Nephron progenitor cell (in vitro differentiated cells): Measurements from ENCODE around the gene SHISAL2B.
"Not testable (repeated sequence)": the region's sequence is repeated elsewhere in the genome, so short reads cannot be mapped to it uniquely, and the experiment has no call there.

ENCODE experiments used
- DNase-seq: peaks from one replicate; pipeline ENCODE4 v3.0.0; 2021
- H3K27ac Mint-ChIP-seq: 2 replicates; pipeline ENCODE4 v1.8.0; 2021; ENCODE audit warnings: mild to moderate bottlenecking, moderate library complexity, mixed read lengths
- H3K27me3 Mint-ChIP-seq: 2 replicates; pipeline ENCODE4 v1.8.0; 2021; ENCODE audit warnings: mild to moderate bottlenecking, low read depth, mixed read lengths; ENCODE audit not compliant: poor library complexity
- H3K36me3 Mint-ChIP-seq: 2 replicates; pipeline ENCODE4 v1.8.0; 2021; ENCODE audit warnings: low read depth, mixed read lengths
- H3K4me1 Mint-ChIP-seq: 2 replicates; pipeline ENCODE4 v1.8.0; 2021; ENCODE audit warnings: mixed read lengths
- H3K4me3 Mint-ChIP-seq: 2 replicates; pipeline ENCODE4 v1.8.0; 2021; ENCODE audit warnings: mild to moderate bottlenecking, moderate library complexity, mixed read lengths
- H3K9me3 Mint-ChIP-seq: 2 replicates; pipeline ENCODE4 v1.8.0; 2021; ENCODE audit warnings: mild to moderate bottlenecking, moderate library complexity, mixed read lengths
- CTCF ChIP-seq: fragments of 200-600 bp; sonication (generic); IDR thresholded peaks from 2 replicates; pipeline ENCODE4 v1.5.0; 2021; ENCODE audit warnings: antibody characterized with exemption

The SHISAL2B gene

GRCh38 chr5:64685866-64686265 lies 4.4 kb upstream of the SHISAL2B start:
- Mint-ChIP-seq H3K9me3 (no peaks in the 10 kb centered on the region), H3K4me1 (peaks cover 17% of the 10 kb centered on the region), H3K27me3 (peaks cover 28% of the 10 kb centered on the region), H3K27ac (no peak overlapping the region), H3K4me3 (no peak overlapping the region), H3K36me3 (no peaks in the 10 kb centered on the region)
- no peak for TF ChIP-seq CTCF
- no peak for DNase-seq

DNA sequence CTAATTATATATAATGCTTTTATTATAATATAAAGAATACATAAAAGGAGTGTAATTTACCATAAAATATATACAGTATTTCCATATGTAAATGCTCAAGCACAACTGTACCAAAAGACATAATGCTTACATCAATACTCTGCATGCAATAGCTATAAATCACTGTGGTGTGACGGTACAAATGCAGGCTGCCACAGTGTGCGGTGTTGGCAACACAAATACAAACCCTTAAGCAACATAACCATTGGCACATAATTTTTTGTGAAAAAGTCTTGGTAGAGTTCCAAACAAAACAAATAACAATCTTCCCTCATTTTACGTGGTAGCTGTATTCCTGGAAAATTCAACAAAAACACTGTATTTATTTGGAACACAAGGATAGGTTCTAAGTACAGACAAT lies 1.9 kb upstream of the SHISAL2B start:
- peaks cover 32% of the 10 kb centered on the region for H3K4me1 Mint-ChIP-seq
- H3K27me3 Mint-ChIP-seq: peaks cover 32% of the 10 kb centered on the region

DNA sequence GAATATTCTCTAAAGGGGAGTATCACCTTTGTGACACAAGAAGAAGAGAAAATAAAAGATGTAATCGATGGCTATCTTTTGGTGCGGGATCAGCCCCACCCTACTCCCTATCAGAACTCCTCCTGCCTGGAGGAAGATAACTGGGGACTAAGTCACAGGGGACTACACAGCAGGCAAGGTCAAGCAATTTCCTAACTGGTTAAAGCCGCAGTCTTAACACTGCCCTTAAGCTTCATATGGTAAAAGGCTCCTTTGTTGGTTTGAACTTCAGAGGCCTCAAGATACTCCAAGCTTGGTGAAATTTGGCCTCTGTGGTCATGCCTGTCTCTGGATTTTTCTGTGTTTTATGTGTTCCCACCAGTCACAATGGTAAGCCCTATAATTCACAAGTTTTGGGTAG lies 1.3 kb upstream of the SHISAL2B start:
- Mint-ChIP-seq H3K27ac (no peak overlapping the region), H3K36me3 (peaks cover 4% of the 10 kb centered on the region), H3K4me3 (no peak overlapping the region), H3K9me3 (no peaks in the 10 kb centered on the region), H3K27me3 (peaks cover 32% of the 10 kb centered on the region), H3K4me1 (peaks cover 32% of the 10 kb centered on the region)
- TF ChIP-seq CTCF: no peak
- no peak for DNase-seq

More for the DNA sequence above, 1.9 kb upstream of the SHISAL2B start:
- H3K9me3 Mint-ChIP-seq: no peaks in the 10 kb centered on the region
- H3K27ac Mint-ChIP-seq: no peak overlapping the region
- H3K4me3 Mint-ChIP-seq: no peak overlapping the region
- TF ChIP-seq CTCF: no peak
- no peaks in the 10 kb centered on the region for H3K36me3 Mint-ChIP-seq
- DNase-seq: no peak

- Mint-ChIP-seq H3K27me3 (peaks cover 32% of the 10 kb centered on the region), H3K36me3 (peaks cover 5% of the 10 kb centered on the region), H3K4me1 (peaks cover 32% of the 10 kb centered on the region), H3K9me3 (no peaks in the 10 kb centered on the region), H3K4me3 (peak overlapping the region; percentile 93), H3K27ac (no peak overlapping the region)
- TF ChIP-seq CTCF: no peak
- DNase-seq: no peak
Measured at GRCh38 chr5:64690104-64690416, 243 bp upstream of the SHISAL2B start.

DNA sequence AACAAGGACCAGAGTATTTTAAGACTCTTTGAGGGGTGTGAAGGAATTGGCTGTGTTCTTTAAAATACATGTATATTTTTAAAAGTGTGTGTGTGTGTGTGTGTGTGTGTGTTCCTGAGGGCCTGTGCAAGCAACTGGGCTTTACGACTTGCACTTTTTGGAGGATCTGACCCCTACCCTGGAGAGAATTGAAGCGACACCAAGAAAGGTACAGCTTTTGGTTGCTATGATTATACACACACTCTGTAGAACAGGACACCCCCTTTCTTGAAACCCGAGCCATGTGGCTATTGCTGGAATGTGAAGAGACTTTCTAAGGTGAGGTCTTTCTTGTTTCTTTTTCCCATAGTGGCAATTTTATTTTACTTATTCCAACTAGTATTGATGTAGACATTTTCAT lies 988 bp downstream of the SHISAL2B start:
- DNase-seq: no peak
- Mint-ChIP-seq H3K36me3 (peaks cover 15% of the 10 kb centered on the region), H3K9me3 (peaks cover 10% of the 10 kb centered on the region), H3K4me3 (peak overlapping the region; percentile 75), H3K27me3 (peaks cover 26% of the 10 kb centered on the region), H3K27ac (no peak overlapping the region), H3K4me1 (peaks cover 32% of the 10 kb centered on the region)
- TF ChIP-seq CTCF: no peak

- Mint-ChIP-seq H3K27me3 (peaks cover 16% of the 10 kb centered on the region), H3K9me3 (peaks cover 27% of the 10 kb centered on the region), H3K4me3 (no peak overlapping the region), H3K27ac (no peak overlapping the region), H3K36me3 (peaks cover 31% of the 10 kb centered on the region), H3K4me1 (peaks cover 31% of the 10 kb centered on the region)
- TF ChIP-seq CTCF: no peak
- DNase-seq: no peak
Measured at GRCh38 chr5:64693636-64694035, 3.3 kb downstream of the SHISAL2B start.

DNA sequence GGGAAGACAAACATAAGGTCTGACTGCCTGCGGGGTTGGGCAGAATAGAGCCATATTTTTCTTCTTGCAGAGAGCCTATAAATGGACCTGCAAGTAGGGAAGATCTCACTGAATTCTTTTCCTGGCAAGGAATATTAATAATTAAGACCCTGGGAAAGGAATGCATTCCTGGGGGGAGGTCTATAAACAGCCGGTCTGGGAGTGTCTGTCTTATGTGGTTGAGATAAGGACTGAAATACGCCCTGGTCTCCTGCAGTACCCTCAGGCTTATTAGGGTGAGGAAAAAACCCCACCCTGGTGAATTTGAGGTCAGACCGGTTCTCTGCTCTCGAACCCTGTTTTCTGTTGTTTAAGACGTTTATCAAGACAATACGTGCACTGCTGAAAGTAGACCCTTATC lies 6.1 kb downstream of the SHISAL2B start:
- not testable (repeated sequence) for DNase-seq, H3K4me3 Mint-ChIP-seq, H3K27ac Mint-ChIP-seq, H3K27me3 Mint-ChIP-seq
- peaks cover 27% of the 10 kb centered on the region for H3K9me3 Mint-ChIP-seq
- peaks cover 10% of the 10 kb centered on the region for H3K4me1 Mint-ChIP-seq
- peaks cover 31% of the 10 kb centered on the region for H3K36me3 Mint-ChIP-seq
